Mesenchymal stem cell (in vitro differentiated cells and primary cell): Measurements from ENCODE around the gene CTNNA3.

Experiments
- DNase-seq: peaks from one replicate; pipeline ENCODE4 v3.0.0-alpha.2; 2013
- H2AFZ ChIP-seq: one replicate; pipeline ENCODE4 v1.6.1; 2013; ENCODE audit warnings: low read depth, mild to moderate bottlenecking, control low read depth, inconsistent platforms, low read length, moderate library complexity
- H2AK5ac ChIP-seq: 2 replicates; pipeline ENCODE4 v1.6.1; 2013; ENCODE audit warnings: low read length, moderate library complexity, mild to moderate bottlenecking, inconsistent platforms; ENCODE audit not compliant: severe bottlenecking
- H2BK120ac ChIP-seq: one replicate; pipeline ENCODE4 v1.6.1; 2013; ENCODE audit warnings: low read depth, mild to moderate bottlenecking, inconsistent platforms, low read length, moderate library complexity
- H2BK12ac ChIP-seq, 2 experiments: one replicate each; pipeline ENCODE4 v1.6.1; 2013; ENCODE audit warnings: inconsistent platforms in 2 of 2, low read length in 2 of 2, mild to moderate bottlenecking in 2 of 2, moderate library complexity in 2 of 2, control low read depth in 1 of 2
- H2BK15ac ChIP-seq: one replicate; pipeline ENCODE4 v1.6.1; 2013; ENCODE audit warnings: mild to moderate bottlenecking, low read depth, inconsistent platforms; ENCODE audit not compliant: poor library complexity, severe bottlenecking
- H2BK5ac ChIP-seq: 2 replicates; pipeline ENCODE4 v1.6.1; 2013; ENCODE audit warnings: low read depth, mild to moderate bottlenecking, low read length, control low read depth, inconsistent platforms; ENCODE audit not compliant: poor library complexity, severe bottlenecking
- H3K14ac ChIP-seq, 2 experiments: one replicate each; pipeline ENCODE4 v1.6.1; 2013; ENCODE audit warnings: inconsistent platforms in 2 of 2, low read length in 2 of 2, control low read depth in 1 of 2, mild to moderate bottlenecking in 1 of 2, moderate library complexity in 1 of 2
- H3K18ac ChIP-seq, 2 experiments: one replicate each; pipeline ENCODE4 v1.6.1; 2013; ENCODE audit warnings: inconsistent platforms in 2 of 2, low read length in 2 of 2, control low read depth in 1 of 2, low read depth in 1 of 2, mild to moderate bottlenecking in 1 of 2
- H3K23ac ChIP-seq, 2 experiments: one replicate each; pipeline ENCODE4 v1.6.1; 2013; ENCODE audit warnings: inconsistent platforms in 2 of 2, low read length in 2 of 2, mild to moderate bottlenecking in 2 of 2, moderate library complexity in 2 of 2, control low read depth in 1 of 2
- H3K27ac ChIP-seq: 2 replicates; pipeline ENCODE4 v1.5.1; 2013; ENCODE audit warnings: mild to moderate bottlenecking, moderate library complexity, low read length, control low read depth, inconsistent platforms; ENCODE audit not compliant: poor library complexity, severe bottlenecking
- H3K27me3 ChIP-seq, 2 experiments: 2 replicates each; pipeline versions ENCODE4 v1.6.1 to v1.7.0; 2013; ENCODE audit warnings: low read length in 2 of 2, mild to moderate bottlenecking in 2 of 2, moderate library complexity in 2 of 2, control low read depth in 1 of 2, inconsistent platforms in 1 of 2; ENCODE audit not compliant: control insufficient read depth in 1 of 2, insufficient read depth in 1 of 2
- H3K36me3 ChIP-seq, 2 experiments: 2 replicates each; pipeline versions ENCODE4 v1.6.1 to v1.7.0; 2013; ENCODE audit warnings: low read length in 2 of 2, control low read depth in 1 of 2, inconsistent platforms in 1 of 2, low read depth in 1 of 2, mild to moderate bottlenecking in 1 of 2; ENCODE audit not compliant: insufficient read depth in 2 of 2, control insufficient read depth in 1 of 2
- H3K4ac ChIP-seq, 2 experiments: one replicate each; pipeline ENCODE4 v1.6.1; 2013; ENCODE audit warnings: inconsistent platforms in 2 of 2, low read length in 2 of 2, mild to moderate bottlenecking in 2 of 2, moderate library complexity in 2 of 2, control low read depth in 1 of 2, low read depth in 1 of 2
- H3K4me1 ChIP-seq: 2 replicates; pipeline ENCODE4 v1.6.1; 2013; ENCODE audit warnings: low read depth, low read length, control low read depth; ENCODE audit not compliant: control insufficient read depth, insufficient read depth
- H3K4me2 ChIP-seq: 2 replicates; pipeline ENCODE4 v1.6.1; 2013; ENCODE audit warnings: low read length, mild to moderate bottlenecking, inconsistent platforms; ENCODE audit not compliant: poor library complexity, severe bottlenecking
- H3K4me3 ChIP-seq, 2 experiments: 2 replicates each; pipeline versions ENCODE4 v1.5.1 to v1.7.0; 2013; ENCODE audit warnings: low read length in 2 of 2, mild to moderate bottlenecking in 2 of 2, control low read depth in 1 of 2, low read depth in 1 of 2; ENCODE audit not compliant: insufficient read depth in 1 of 2
- H3K79me1 ChIP-seq: replicated peaks from 2 replicates; pipeline ENCODE4 v1.6.1; 2013; ENCODE audit warnings: mild to moderate bottlenecking, control low read depth, low read length, inconsistent platforms; ENCODE audit not compliant: poor library complexity, severe bottlenecking
- H3K9ac ChIP-seq: 2 replicates; pipeline ENCODE4 v1.7.0; 2013; ENCODE audit warnings: mild to moderate bottlenecking, low read length, moderate library complexity
- H3K9me3 ChIP-seq: 2 replicates; pipeline ENCODE4 v1.7.0; 2013; ENCODE audit warnings: mild to moderate bottlenecking, low read length; ENCODE audit not compliant: control insufficient read depth
- H4K8ac ChIP-seq: one replicate; pipeline ENCODE4 v1.6.1; 2013; ENCODE audit warnings: inconsistent platforms, mild to moderate bottlenecking, low read length, moderate library complexity
- H4K91ac ChIP-seq: one replicate; pipeline ENCODE4 v1.6.1; 2013; ENCODE audit warnings: mild to moderate bottlenecking, low read length, inconsistent platforms
- WGBS: methylation state at CpG from one replicate; pipeline ENCODE4 v1.1.7; 2013; ENCODE audit warnings: mixed read lengths; 5-methylcytosine and 5-hydroxymethylcytosine counted together

Gene CTNNA3

GRCh38 chr10:67100951-67101350, 595.0 kb downstream of the CTNNA3 start:
- no peak overlapping the region for H3K4ac ChIP-seq
- WGBS = 83% methylated on average over 3 of the region's 3 CpGs
- H3K23ac ChIP-seq = no peak overlapping the region
- no peak for DNase-seq
- no peak overlapping the region for H2BK5ac ChIP-seq
- H2BK15ac ChIP-seq = no peak overlapping the region
- no peak overlapping the region for H3K9ac ChIP-seq
- no peaks in the 10 kb centered on the region for H3K79me1 ChIP-seq
- H2BK120ac ChIP-seq = no peak overlapping the region
- no peaks in the 10 kb centered on the region for H3K4me1 ChIP-seq
- no peak overlapping the region for H2BK12ac ChIP-seq
- H3K18ac ChIP-seq = no peak overlapping the region
- H2AK5ac ChIP-seq = no peak overlapping the region
- no peak overlapping the region for H3K4me3 ChIP-seq
- H3K36me3 ChIP-seq = no peaks in the 10 kb centered on the region
- H3K9me3 ChIP-seq = no peaks in the 10 kb centered on the region
- H4K8ac ChIP-seq = no peak overlapping the region
- no peak overlapping the region for H3K14ac ChIP-seq
- H4K91ac ChIP-seq = no peak overlapping the region
- no peak overlapping the region for H2AFZ ChIP-seq
- no peak overlapping the region for H3K4me2 ChIP-seq
- H3K27me3 ChIP-seq = no peaks in the 10 kb centered on the region
- no peak overlapping the region for H3K27ac ChIP-seq

GRCh38 chr10:67098461-67098860, 597.5 kb downstream of the CTNNA3 start:
- H3K9me3 ChIP-seq = no peaks in the 10 kb centered on the region
- no peaks in the 10 kb centered on the region for H3K36me3 ChIP-seq
- no peak overlapping the region for H3K27ac ChIP-seq
- no peak overlapping the region for H3K18ac ChIP-seq
- 73% methylated on average over 2 of the region's 2 CpGs for WGBS
- H2AFZ ChIP-seq = no peak overlapping the region
- H3K23ac ChIP-seq = no peak overlapping the region
- no peak overlapping the region for H3K9ac ChIP-seq
- no peaks in the 10 kb centered on the region for H3K27me3 ChIP-seq
- H3K4me1 ChIP-seq = no peaks in the 10 kb centered on the region
- no peak overlapping the region for H3K4me2 ChIP-seq
- H3K4ac ChIP-seq = no peak overlapping the region
- DNase-seq = no peak
- no peaks in the 10 kb centered on the region for H3K79me1 ChIP-seq
- no peak overlapping the region for H3K14ac ChIP-seq
- H2BK120ac ChIP-seq = no peak overlapping the region
- H2BK5ac ChIP-seq = no peak overlapping the region
- H3K4me3 ChIP-seq = no peak overlapping the region
- no peak overlapping the region for H2BK15ac ChIP-seq
- no peak overlapping the region for H4K8ac ChIP-seq
- H2AK5ac ChIP-seq = no peak overlapping the region
- H4K91ac ChIP-seq = no peak overlapping the region
- H2BK12ac ChIP-seq = no peak overlapping the region

- Histone ChIP-seq H3K4ac (no peak overlapping the region), H4K8ac (no peak overlapping the region), H3K4me2 (no peak overlapping the region), H2BK120ac (no peak overlapping the region), H2BK5ac (no peak overlapping the region), H3K23ac (no peak overlapping the region), H3K4me1 (no peaks in the 10 kb centered on the region), H3K36me3 (no peaks in the 10 kb centered on the region), H2BK15ac (no peak overlapping the region), H3K9ac (no peak overlapping the region), H3K27me3 (no peaks in the 10 kb centered on the region), H2AK5ac (no peak overlapping the region), H4K91ac (no peak overlapping the region), H3K79me1 (no peaks in the 10 kb centered on the region), H2AFZ (no peak overlapping the region), H2BK12ac (no peak overlapping the region), H3K14ac (no peak overlapping the region), H3K18ac (no peak overlapping the region), H3K4me3 (no peak overlapping the region), H3K9me3 (no peaks in the 10 kb centered on the region), H3K27ac (no peak overlapping the region)
- 100% methylated on average over 1 of the region's 2 CpGs for WGBS
- DNase-seq = no peak
Measured at GRCh38 chr10:67095531-67095930, 600.5 kb downstream of the CTNNA3 start.

DNA sequence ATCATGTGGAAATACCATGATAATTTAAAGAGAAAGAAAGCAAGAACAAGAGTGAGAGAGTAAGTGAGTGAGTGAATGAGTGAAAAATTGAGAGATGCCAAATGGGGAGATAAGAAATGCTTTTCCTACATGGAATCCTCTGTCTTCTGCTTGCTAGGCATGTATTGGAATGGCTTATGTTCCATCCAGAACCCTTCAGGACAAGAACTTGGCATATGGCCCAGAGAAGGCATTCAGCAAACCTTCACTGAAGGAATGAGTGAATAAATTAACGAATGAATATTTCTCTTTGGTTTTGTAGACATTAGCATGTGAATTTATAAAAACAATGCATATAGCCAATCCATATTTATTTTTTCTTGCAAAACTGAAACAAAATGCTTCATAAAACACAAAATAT, 608.0 kb downstream of the CTNNA3 start:
- H3K4me3 ChIP-seq = no peak overlapping the region
- no peak overlapping the region for H4K91ac ChIP-seq
- H2BK5ac ChIP-seq = no peak overlapping the region
- no peak overlapping the region for H3K27ac ChIP-seq
- H3K18ac ChIP-seq = no peak overlapping the region
- no peaks in the 10 kb centered on the region for H3K4me1 ChIP-seq
- no peak overlapping the region for H3K4me2 ChIP-seq
- no peaks in the 10 kb centered on the region for H3K36me3 ChIP-seq
- DNase-seq = no peak
- H3K4ac ChIP-seq = no peak overlapping the region
- no peak overlapping the region for H2BK120ac ChIP-seq
- no peak overlapping the region for H2AFZ ChIP-seq
- H2BK15ac ChIP-seq = no peak overlapping the region
- no peak overlapping the region for H2BK12ac ChIP-seq
- no peak overlapping the region for H3K23ac ChIP-seq
- H3K9ac ChIP-seq = no peak overlapping the region
- H3K27me3 ChIP-seq = no peaks in the 10 kb centered on the region
- H3K79me1 ChIP-seq = no peaks in the 10 kb centered on the region
- H3K14ac ChIP-seq = no peak overlapping the region
- no peak overlapping the region for H2AK5ac ChIP-seq
- WGBS = no CpG with 5 or more reads among the region's 1 CpG
- no peak overlapping the region for H4K8ac ChIP-seq
- H3K9me3 ChIP-seq = no peaks in the 10 kb centered on the region
